ENCODE measurements around the gene MED13.
"Not testable (repeated sequence)": the region's sequence is repeated elsewhere in the genome, so short reads cannot be mapped to it uniquely, and the experiment has no call there.

The MED13 gene

DNA sequence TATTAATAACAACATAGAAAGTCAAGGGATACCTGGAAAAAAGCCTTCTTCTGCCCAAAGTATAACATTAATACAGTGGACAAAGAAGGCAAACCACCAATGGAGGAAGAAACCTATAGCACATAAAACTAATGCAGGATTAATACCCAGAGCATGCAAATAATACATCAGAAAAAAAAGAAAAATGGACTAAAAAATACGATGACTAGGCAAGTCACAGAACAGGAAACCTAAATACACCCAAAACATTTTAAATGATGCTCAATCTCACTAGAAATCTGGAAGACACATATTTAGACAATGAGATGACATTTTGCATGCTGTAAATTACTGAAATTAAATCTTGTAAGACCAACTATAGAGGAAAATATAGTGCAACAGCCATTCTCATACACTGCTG is 55.9 kb downstream of the MED13 start:
- TF ChIP-seq CTCF (conservative IDR thresholded peaks at IDR 0.05; ENCODE audit: low read depth): no peak
- ChIA-PET CTCF (no interaction called here), POLR2A (ENCODE audit: low non-redundant PET) (no interaction called here)
- no peak for DNase-seq (ENCODE audit: low spot score)
- no peak overlapping the region for H3K27ac ChIP-seq

- POLR2A ChIA-PET (ENCODE audit: low non-redundant PET): no interaction called here
These were observed 56.8 kb downstream of the MED13 start for GRCh38 chr17:62008294-62008693.

GRCh38 chr17:62004388-62004787 is 60.7 kb downstream of the MED13 start:
- TF ChIP-seq CTCF (conservative IDR thresholded peaks at IDR 0.05; ENCODE audit: low read depth): no peak
- CTCF ChIA-PET: no interaction called here
- H3K27ac ChIP-seq: no peak overlapping the region
- POLR2A ChIA-PET (ENCODE audit: low non-redundant PET): no interaction called here
- DNase-seq (ENCODE audit: low spot score): no peak

More at GRCh38 chr17:62008294-62008693, 56.8 kb downstream of the MED13 start:
- no peak for DNase-seq (ENCODE audit: low spot score)
- CTCF ChIA-PET: interaction anchor here (0.6 to 1.1 kb wide), 2 partner anchors 96 to 101 kb away, joined by 3 read pairs; no protein-coding TSS in a partner anchor
- no peak for TF ChIP-seq CTCF (conservative IDR thresholded peaks at IDR 0.05; ENCODE audit: low read depth)
- no peak overlapping the region for H3K27ac ChIP-seq

- CTCF ChIA-PET: not testable (repeated sequence)
These were observed 61.9 kb downstream of the MED13 start for GRCh38 chr17:62003141-62003540.

GRCh38 chr17:62001105-62001504 is 64.0 kb downstream of the MED13 start:
- ChIA-PET POLR2A (ENCODE audit: low non-redundant PET) (no interaction called here), CTCF (no interaction called here)
- no peak for DNase-seq (ENCODE audit: low spot score)
- TF ChIP-seq CTCF (conservative IDR thresholded peaks at IDR 0.05; ENCODE audit: low read depth): no peak
- H3K27ac ChIP-seq: no peak overlapping the region

More at GRCh38 chr17:62003141-62003540, 61.9 kb downstream of the MED13 start:
- POLR2A ChIA-PET (ENCODE audit: low non-redundant PET); DNase-seq (ENCODE audit: low spot score); H3K27ac ChIP-seq: not testable (repeated sequence)

GRCh38 chr17:62000186-62000585 is 64.9 kb downstream of the MED13 start:
- DNase-seq (ENCODE audit: low spot score): no peak
- no peak for TF ChIP-seq CTCF (conservative IDR thresholded peaks at IDR 0.05; ENCODE audit: low read depth)
- no peak overlapping the region for H3K27ac ChIP-seq
- POLR2A ChIA-PET (ENCODE audit: low non-redundant PET): no interaction called here
- CTCF ChIA-PET: no interaction called here

- DNase-seq (ENCODE audit: low spot score); POLR2A ChIA-PET (ENCODE audit: low non-redundant PET); H3K27ac ChIP-seq; CTCF ChIA-PET: not testable (repeated sequence)
These were observed 66.5 kb downstream of the MED13 start for GRCh38 chr17:61998534-61998933.

DNA sequence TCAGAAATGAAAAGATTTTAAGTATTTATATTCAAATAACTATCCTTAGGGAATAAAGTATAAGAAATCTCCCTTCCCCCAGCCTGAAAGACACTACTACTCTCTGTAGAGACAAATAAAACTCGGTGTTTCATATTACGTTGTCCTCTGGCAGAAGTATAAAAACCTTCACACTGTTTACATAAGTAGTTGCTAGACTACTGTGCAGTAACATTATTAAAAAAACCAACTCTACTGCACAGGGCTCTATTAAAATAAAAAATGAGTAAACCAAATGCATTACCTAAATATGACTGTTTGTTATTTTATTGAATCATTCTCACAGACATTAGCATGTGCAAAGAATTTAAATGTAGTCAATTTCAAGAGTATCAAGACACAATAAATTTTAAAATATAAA is 67.4 kb downstream of the MED13 start:
- no peak for TF ChIP-seq CTCF (conservative IDR thresholded peaks at IDR 0.05; ENCODE audit: low read depth)
- no peak for DNase-seq (ENCODE audit: low spot score)
- ChIA-PET POLR2A (ENCODE audit: low non-redundant PET) (no interaction called here), CTCF (no interaction called here)
- no peak overlapping the region for H3K27ac ChIP-seq

Measured in RWPE1 (cell line).